ENCODE results near the gene RBP5.
"Not testable (repeated sequence)": the region's sequence is repeated elsewhere in the genome, so short reads cannot be mapped to it uniquely, and the experiment has no call there.

The RBP5 gene

GRCh38 chr12:7121324-7121723 is 7.4 kb downstream of the RBP5 start:
- DNase-seq = no peak

GRCh38 chr12:7120166-7120565 is 8.5 kb downstream of the RBP5 start:
- no peak for DNase-seq

GRCh38 chr12:7118881-7119280 is 9.8 kb downstream of the RBP5 start:
- DNase-seq = no peak

- DNase-seq = no peak
These were observed 11.0 kb downstream of the RBP5 start for GRCh38 chr12:7117670-7118069.

- DNase-seq = no peak
These were observed 11.8 kb downstream of the RBP5 start for GRCh38 chr12:7116916-7117315.

GRCh38 chr12:7116196-7116595 is 12.5 kb downstream of the RBP5 start:
- no peak for DNase-seq

- no peak for DNase-seq
These were observed 13.8 kb downstream of the RBP5 start for GRCh38 chr12:7114851-7115250.

GRCh38 chr12:7114008-7114407 is 14.7 kb downstream of the RBP5 start:
- no peak for DNase-seq

GRCh38 chr12:7113389-7113871 is 15.3 kb downstream of the RBP5 start:
- DNase-seq = no peak

- DNase-seq = no peak
These were observed 16.6 kb downstream of the RBP5 start for GRCh38 chr12:7112041-7112440.

- no peak for DNase-seq
These were observed 18.0 kb downstream of the RBP5 start for GRCh38 chr12:7110661-7111060.

- no peak for DNase-seq
These were observed 19.1 kb downstream of the RBP5 start for GRCh38 chr12:7109572-7109920.

- DNase-seq = peak; percentile 32
These were observed 19.7 kb downstream of the RBP5 start, which contains the start of gene C1RL for GRCh38 chr12:7108796-7109571. TSS of gene C1RL (minus strand) at chr12:7109214. CDS start at chr12:7109180, 34 bp downstream.

- DNase-seq = no peak
These were observed 20.5 kb downstream of the RBP5 start for GRCh38 chr12:7108003-7108795.

GRCh38 chr12:7107636-7108002 is 21.1 kb downstream of the RBP5 start:
- DNase-seq = no peak

GRCh38 chr12:7107181-7107580 is 21.5 kb downstream of the RBP5 start:
- DNase-seq = not testable (repeated sequence)

- DNase-seq = no peak
These were observed 22.6 kb downstream of the RBP5 start for GRCh38 chr12:7106082-7106481.

GRCh38 chr12:7103837-7104584 is 24.7 kb downstream of the RBP5 start:
- DNase-seq = no peak

- DNase-seq = no peak
These were observed 26.1 kb downstream of the RBP5 start for GRCh38 chr12:7102582-7102981.

- DNase-seq = no peak
These were observed 27.0 kb downstream of the RBP5 start for GRCh38 chr12:7101694-7102131.

- DNase-seq = no peak
These were observed 27.5 kb downstream of the RBP5 start for GRCh38 chr12:7101047-7101693.

- no peak for DNase-seq
These were observed 28.4 kb downstream of the RBP5 start for GRCh38 chr12:7100239-7100638.
